CD14-positive monocyte (primary cell): ENCODE measurements around the gene RACK1. TPM values are rescaled to one million over a fixed set of nuclear protein-coding genes. Genes with fewer than 3 reads are reported as not detected.
A peak's percentile ranks its signal among the peaks of the same experiment; 100 is the strongest.

Experiments
- DNase-seq, 3 donors: peaks; one replicate each; pipeline ENCODE4 v3.0.0-alpha.2; 2011 to 2022
- H2AFZ ChIP-seq: 2 replicates; pipeline ENCODE4 v1.6.0; 2012; ENCODE audit warnings: mild to moderate bottlenecking, low read depth, low read length, inconsistent platforms; ENCODE audit not compliant: insufficient read depth, poor library complexity, severe bottlenecking
- H3K27ac ChIP-seq, 2 donors: 1 replicate in 1 of 2; 2 replicates in 1 of 2; pipeline ENCODE4 v1.5.1; 2012 to 2013; ENCODE audit warnings: low read length in 2 of 2, control low read depth in 1 of 2, inconsistent platforms in 1 of 2, low read depth in 1 of 2, mild to moderate bottlenecking in 1 of 2
- H3K27me3 ChIP-seq, 2 donors: one replicate each; pipeline versions ENCODE4 v1.6.0 to v1.6.1; 2011 to 2013; ENCODE audit warnings: low read length in 2 of 2; ENCODE audit not compliant: control insufficient read depth in 2 of 2, insufficient read depth in 2 of 2
- H3K36me3 ChIP-seq, 2 donors: replicated peaks in 1 of 2; 1 replicate in 1 of 2; 2 replicates in 1 of 2; pipeline versions ENCODE4 v1.5.1 to v1.6.1; 2012 to 2013; ENCODE audit warnings: low read length in 2 of 2, control low read depth in 1 of 2, inconsistent platforms in 1 of 2, mild to moderate bottlenecking in 1 of 2; ENCODE audit not compliant: insufficient read depth in 2 of 2, control insufficient read depth in 1 of 2
- H3K4me1 ChIP-seq, 2 donors: 1 replicate in 1 of 2; 2 replicates in 1 of 2; pipeline versions ENCODE4 v1.5.1 to v1.6.1; 2012 to 2013; ENCODE audit warnings: low read length in 2 of 2, control low read depth in 1 of 2, inconsistent platforms in 1 of 2, mild to moderate bottlenecking in 1 of 2, moderate library complexity in 1 of 2; ENCODE audit not compliant: insufficient read depth in 2 of 2, control insufficient read depth in 1 of 2
- H3K4me2 ChIP-seq: replicated peaks from 2 replicates; pipeline ENCODE3; 2012; ENCODE audit warnings: low read length, moderate library complexity, mild to moderate bottlenecking; ENCODE audit not compliant: poor library complexity, severe bottlenecking; ENCODE audit errors: extremely low read depth
- H3K4me3 ChIP-seq, 3 experiments: fragments of 200-600 bp in 1 of 3; sonication (generic) in 1 of 3; replicated peaks in 1 of 3; 1 replicate in 2 of 3; 2 replicates in 1 of 3; pipeline ENCODE4 v1.5.1; 2011 to 2013; ENCODE audit warnings: low read length in 3 of 3, mild to moderate bottlenecking in 3 of 3, control low read depth in 2 of 3, low read depth in 2 of 3, inconsistent platforms in 1 of 3, moderate library complexity in 1 of 3
- H3K79me2 ChIP-seq: 2 replicates; pipeline ENCODE4 v1.6.0; 2012; ENCODE audit warnings: mild to moderate bottlenecking, control low read depth, inconsistent platforms, low read length, moderate library complexity; ENCODE audit not compliant: insufficient read depth
- H3K9ac ChIP-seq: 2 replicates; pipeline ENCODE4 v1.6.0; 2017; ENCODE audit warnings: low read length, mild to moderate bottlenecking; ENCODE audit not compliant: insufficient read depth, poor library complexity, severe bottlenecking
- H3K9me3 ChIP-seq, 2 donors: replicated peaks in 1 of 2; 1 replicate in 1 of 2; 2 replicates in 1 of 2; pipeline versions ENCODE4 v1.5.1 to v1.6.1; 2012 to 2013; ENCODE audit warnings: low read length in 2 of 2, control low read depth in 1 of 2; ENCODE audit not compliant: control insufficient read depth in 1 of 2, insufficient read depth in 1 of 2
- H4K20me1 ChIP-seq: 2 replicates; pipeline ENCODE4 v1.6.0; 2012; ENCODE audit warnings: mild to moderate bottlenecking, low read length, control low read depth, moderate library complexity; ENCODE audit not compliant: insufficient read depth
- H3K27ac Mint-ChIP-seq, 7 donors: one replicate each; pipeline ENCODE4 v1.8.0; 2020; ENCODE audit warnings: mild to moderate bottlenecking in 7 of 7, mixed read lengths in 7 of 7, moderate library complexity in 6 of 7, inconsistent platforms in 2 of 7
- H3K27me3 Mint-ChIP-seq, 3 donors: one replicate each; pipeline ENCODE4 v1.8.0; 2021 to 2022; ENCODE audit warnings: low read depth in 3 of 3, mild to moderate bottlenecking in 3 of 3, mixed read lengths in 3 of 3, moderate library complexity in 3 of 3, inconsistent platforms in 1 of 3
- H3K36me3 Mint-ChIP-seq, 2 donors: one replicate each; pipeline ENCODE4 v1.8.0; 2020; ENCODE audit warnings: mixed read lengths in 2 of 2, inconsistent platforms in 1 of 2, mild to moderate bottlenecking in 1 of 2
- H3K4me1 Mint-ChIP-seq: one replicate; pipeline ENCODE4 v1.8.0; 2020; ENCODE audit warnings: mild to moderate bottlenecking, mixed read lengths
- H3K4me3 Mint-ChIP-seq, 2 donors: one replicate each; pipeline ENCODE4 v1.8.0; 2020; ENCODE audit warnings: mild to moderate bottlenecking in 2 of 2, mixed read lengths in 2 of 2, moderate library complexity in 1 of 2
- H3K9me3 Mint-ChIP-seq, 7 donors: one replicate each; pipeline ENCODE4 v1.8.0; 2020 to 2022; ENCODE audit warnings: mixed read lengths in 7 of 7, mild to moderate bottlenecking in 6 of 7, moderate library complexity in 6 of 7, inconsistent platforms in 2 of 7
- CTCF ChIP-seq: fragments of 200-600 bp; IDR thresholded peaks from one replicate; pipeline ENCODE4 v1.8.0; 2022; ENCODE audit warnings: antibody characterized with exemption, mild to moderate bottlenecking
- WGBS: methylation state at CpG from one replicate; pipeline ENCODE4 v1.1.5; 2013; ENCODE audit warnings: missing lambda C conversion rate; ENCODE audit not compliant: insufficient coverage; 5-methylcytosine and 5-hydroxymethylcytosine counted together
- intact Hi-C, 2 donors: fragments of 100-400 bp; cut with micrococcal nuclease; formaldehyde crosslinking; loops; one replicate each; pipeline versions ENCODE4 v1.15.0 to v1.15.1; 2023
- polyA plus RNA-seq, 3 donors: library from polyadenylated mRNA; depleted of rRNA in 1 of 3; unstranded in 2 of 3; stranded (reverse) in 1 of 3; fragments of 300-500 nt in 2 of 3; fragments of >200 nt in 1 of 3; fragmentation: Illumina TruSeq in 2 of 3; gene quantifications; 1 replicate in 2 of 3; 2 replicates in 1 of 3; pipeline ENCODE4 v1.2.3, GENCODE V29; 2012 to 2021

RACK1 gene
- polyA plus RNA-seq, 3 donors = 1,150 to 2,356 (median 1,195) TPM

DNA sequence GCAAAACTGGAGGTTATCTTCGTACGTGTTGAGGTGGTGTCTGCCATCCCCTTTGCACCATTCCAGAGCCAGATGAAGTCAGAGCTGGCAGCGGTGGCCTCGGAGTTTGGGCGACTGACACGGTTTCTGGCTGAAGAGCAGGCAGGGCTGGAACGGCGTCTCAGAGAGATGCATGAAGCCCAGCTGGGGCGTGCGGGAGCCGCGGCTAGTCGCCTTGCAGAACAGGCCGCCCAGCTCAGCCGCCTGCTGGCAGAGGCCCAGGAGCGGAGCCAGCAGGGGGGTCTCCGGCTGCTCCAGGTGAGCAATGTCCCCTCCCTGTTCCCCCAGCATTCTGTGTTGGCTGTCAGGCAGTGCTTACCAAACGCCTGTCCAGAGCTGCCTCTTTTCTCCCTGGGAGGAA lies 11.1 kb downstream of the RACK1 start:
- Mint-ChIP-seq H3K4me3 (no peak overlapping the region), H3K4me1 (peaks cover 5% of the 10 kb centered on the region), H3K36me3 (peaks cover 69 to 91% of the 10 kb centered on the region in 2 donors), H3K9me3 (no peaks in the 10 kb centered on the region), H3K27ac (peak overlapping the region in 3 of 7 donors; percentile 6 to 70 (median 9)), H3K27me3 (no peaks in the 10 kb centered on the region)
- no peak for TF ChIP-seq CTCF
- H3K36me3 ChIP-seq = peaks cover 47 to 84% of the 10 kb centered on the region in 2 donors
- DNase-seq = no peak
- intact Hi-C loops = no loop called here
- no peak overlapping the region for H3K4me3 ChIP-seq
- no peak overlapping the region for H2AFZ ChIP-seq
- H3K79me2 ChIP-seq = peaks cover 7% of the 10 kb centered on the region
- peak overlapping the region in 1 of 2 donors; percentile 26 for H3K27ac ChIP-seq
- no peak overlapping the region for H3K4me2 ChIP-seq
- H3K9me3 ChIP-seq = no peaks in the 10 kb centered on the region
- peaks cover 38% of the 10 kb centered on the region for H4K20me1 ChIP-seq
- H3K9ac ChIP-seq = no peak overlapping the region
- H3K4me1 ChIP-seq = no peaks in the 10 kb centered on the region
- WGBS = 92% methylated on average over 17 of the region's 18 CpGs
- no peaks in the 10 kb centered on the region for H3K27me3 ChIP-seq

- Mint-ChIP-seq H3K27me3 (no peaks in the 10 kb centered on the region), H3K9me3 (no peaks in the 10 kb centered on the region), H3K27ac (peak overlapping the region in 1 of 7 donors; percentile 73), H3K4me3 (no peak overlapping the region), H3K4me1 (peaks cover 5% of the 10 kb centered on the region), H3K36me3 (peaks cover 57 to 88% of the 10 kb centered on the region in 2 donors)
- H3K27ac ChIP-seq = peak overlapping the region in 1 of 2 donors; percentile 14
- H4K20me1 ChIP-seq = peaks cover 26% of the 10 kb centered on the region
- no peaks in the 10 kb centered on the region for H3K27me3 ChIP-seq
- no peak overlapping the region for H3K4me3 ChIP-seq
- no peak overlapping the region for H3K4me2 ChIP-seq
- DNase-seq = no peak
- intact Hi-C loops = no loop called here
- H2AFZ ChIP-seq = no peak overlapping the region
- peaks cover 12% of the 10 kb centered on the region for H3K79me2 ChIP-seq
- H3K4me1 ChIP-seq = no peaks in the 10 kb centered on the region
- H3K36me3 ChIP-seq = peaks cover 35 to 80% of the 10 kb centered on the region in 2 donors
- TF ChIP-seq CTCF = no peak
- H3K9ac ChIP-seq = no peak overlapping the region
- WGBS = 95% methylated on average over 4 of the region's 7 CpGs
- H3K9me3 ChIP-seq = no peaks in the 10 kb centered on the region
Observed at GRCh38 chr5:181231432-181231831, 12.3 kb downstream of the RACK1 start.
